Activated T-cell treated with anti-CD3 and anti-CD28 coated beads, Interleukin-2, amount 50 U/mL, for 4 hours (primary cell): Measurements from ENCODE around the gene CDKN1A. TPM values are rescaled to one million over a fixed set of nuclear protein-coding genes. Genes with fewer than 3 reads are reported as not detected.

ENCODE experiments used
- ATAC-seq, 2 donors: fragments of 200-7000 bp; cut with Tn5 transposase; one replicate each; pipeline ENCODE4 v1.10.0; 2021
- DNase-seq: peaks from one replicate; pipeline ENCODE4 v3.0.0-alpha.2; 2020
- H3K27me3 Mint-ChIP-seq: one replicate; pipeline ENCODE4 v1.8.0; 2021; ENCODE audit warnings: low read depth, mixed read lengths
- H3K36me3 Mint-ChIP-seq: one replicate; pipeline ENCODE4 v1.8.0; 2022; ENCODE audit warnings: mixed read lengths; ENCODE audit not compliant: insufficient read depth
- H3K4me1 Mint-ChIP-seq: one replicate; pipeline ENCODE4 v1.8.0; 2021; ENCODE audit warnings: low read depth, mixed read lengths
- H3K4me3 Mint-ChIP-seq: one replicate; pipeline ENCODE4 v1.8.0; 2021; ENCODE audit warnings: mild to moderate bottlenecking, moderate library complexity, mixed read lengths
- H3K9me3 Mint-ChIP-seq: one replicate; pipeline ENCODE4 v1.8.0; 2021; ENCODE audit warnings: mixed read lengths
- total RNA-seq, 3 donors: library from RNA; stranded (reverse); gene quantifications; one replicate each; pipeline ENCODE4 v1.2.1, GENCODE V29; 2021

CDKN1A gene
- total RNA-seq, 3 donors from 2014 or later, result 23.2 to 42.0 (median 28.3) TPM

DNA sequence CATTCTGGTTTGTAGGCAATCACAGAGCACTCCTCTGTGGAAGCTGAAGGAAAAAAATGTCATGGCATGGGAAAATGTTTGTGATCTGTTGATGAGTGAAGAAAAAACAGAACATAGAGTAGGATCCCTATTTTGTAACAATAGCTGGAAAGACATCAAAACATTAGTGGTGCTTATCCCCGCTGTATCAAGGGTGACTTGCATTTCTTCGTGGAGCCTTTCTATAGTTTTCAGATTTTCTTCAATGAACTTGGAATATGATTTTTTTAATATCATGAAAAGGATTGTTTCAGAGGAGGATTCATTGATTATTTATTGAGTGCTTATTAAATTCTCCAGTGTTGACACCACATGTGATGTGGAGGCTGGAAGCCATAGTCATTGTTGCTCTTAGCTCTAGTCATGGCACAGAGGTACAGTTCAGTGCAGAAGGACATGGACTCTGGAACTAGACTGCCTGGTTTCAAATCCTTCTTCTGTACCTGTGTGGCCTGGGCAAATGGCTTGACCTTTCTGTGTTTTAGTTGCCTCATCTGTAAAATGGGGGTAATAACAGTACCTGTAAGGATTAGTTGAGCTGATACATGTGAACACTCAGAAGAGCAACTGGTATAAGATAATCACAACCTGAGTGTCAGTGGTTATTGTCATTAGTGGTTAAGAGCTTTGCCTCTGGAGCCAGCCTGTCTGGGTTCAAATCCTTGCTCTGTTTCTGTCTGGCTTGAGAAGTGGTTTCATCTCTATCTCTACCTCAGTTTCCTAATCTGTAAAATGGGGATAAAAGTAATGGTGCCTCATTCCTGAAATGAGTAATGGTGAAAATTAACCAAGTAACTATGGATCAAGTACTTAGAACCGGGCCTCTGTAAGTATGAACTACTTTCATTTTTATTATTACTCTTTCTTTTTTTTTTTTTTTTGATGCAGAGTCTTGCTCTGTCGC, 14.7 kb upstream of the CDKN1A start:
- Mint-ChIP-seq H3K4me3 (no peak overlapping the region), H3K4me1 (peaks cover 17% of the 10 kb centered on the region), H3K27me3 (peaks cover 17% of the 10 kb centered on the region), H3K9me3 (no peaks in the 10 kb centered on the region), H3K36me3 (no peaks in the 10 kb centered on the region)
- DNase-seq (no peak), ATAC-seq (no peak)

DNA sequence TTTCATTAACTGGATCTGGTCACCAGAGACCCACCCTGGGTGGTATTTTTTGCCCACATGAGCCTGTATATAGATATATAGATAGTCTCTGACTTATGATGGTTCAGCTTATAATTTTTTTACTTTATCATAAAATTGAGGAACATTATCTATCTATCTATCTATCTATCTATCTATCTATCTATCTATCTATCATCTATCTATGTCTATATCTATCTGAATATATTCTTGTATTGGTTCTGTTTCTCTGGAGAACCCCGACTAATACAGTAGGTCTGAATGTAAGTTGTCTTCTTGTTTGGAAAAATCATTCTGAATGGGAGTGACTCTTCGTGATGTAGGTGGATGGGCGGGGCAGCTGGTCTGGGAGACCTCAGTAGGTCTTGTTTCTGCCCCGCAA, 13.3 kb upstream of the CDKN1A start:
- Mint-ChIP-seq H3K36me3 (no peaks in the 10 kb centered on the region), H3K9me3 (no peaks in the 10 kb centered on the region), H3K27me3 (peaks cover 4% of the 10 kb centered on the region), H3K4me1 (peaks cover 17% of the 10 kb centered on the region), H3K4me3 (no peak overlapping the region)
- ATAC-seq (no peak), DNase-seq (no peak)

DNA sequence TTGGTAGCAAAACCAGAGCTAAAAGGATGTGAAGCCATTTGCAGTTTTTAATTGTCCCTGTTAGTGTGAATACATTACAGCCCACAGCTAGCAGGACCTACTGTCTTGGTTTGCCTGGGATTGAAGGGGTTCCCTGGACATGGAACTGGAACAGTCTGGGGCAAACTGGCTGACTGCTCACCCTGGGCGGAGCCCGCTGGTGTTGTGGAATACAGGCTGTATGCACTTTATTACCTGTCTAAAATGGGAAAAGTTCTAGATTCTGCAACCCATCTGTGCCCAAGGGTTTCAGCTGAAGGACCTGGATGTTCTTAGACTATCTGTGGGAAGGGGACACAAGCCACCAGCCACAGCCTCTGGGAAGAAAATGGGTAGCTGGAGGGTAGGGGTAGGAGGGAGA, 12.2 kb upstream of the CDKN1A start:
- Mint-ChIP-seq H3K36me3 (no peaks in the 10 kb centered on the region), H3K27me3 (peaks cover 2% of the 10 kb centered on the region), H3K9me3 (no peaks in the 10 kb centered on the region), H3K4me3 (no peak overlapping the region), H3K4me1 (peaks cover 17% of the 10 kb centered on the region)
- DNase-seq, result no peak
- ATAC-seq, result no peak

GRCh38 chr6:36666826-36667591, 11.5 kb upstream of the CDKN1A start:
- Mint-ChIP-seq H3K4me3 (no peak overlapping the region), H3K4me1 (peaks cover 17% of the 10 kb centered on the region), H3K9me3 (no peaks in the 10 kb centered on the region), H3K27me3 (peaks cover 2% of the 10 kb centered on the region), H3K36me3 (no peaks in the 10 kb centered on the region)
- no peak for DNase-seq
- no peak for ATAC-seq

GRCh38 chr6:36668591-36668990, 9.9 kb upstream of the CDKN1A start:
- DNase-seq (no peak), ATAC-seq (no peak)
- H3K36me3 Mint-ChIP-seq, result no peaks in the 10 kb centered on the region
- H3K4me3 Mint-ChIP-seq, result no peak overlapping the region
- H3K9me3 Mint-ChIP-seq, result no peaks in the 10 kb centered on the region
- H3K4me1 Mint-ChIP-seq, result peaks cover 5% of the 10 kb centered on the region
- H3K27me3 Mint-ChIP-seq, result peaks cover 2% of the 10 kb centered on the region

GRCh38 chr6:36669002-36669401, 9.5 kb upstream of the CDKN1A start:
- Mint-ChIP-seq H3K4me3 (no peak overlapping the region), H3K27me3 (peaks cover 2% of the 10 kb centered on the region), H3K4me1 (peaks cover 4% of the 10 kb centered on the region), H3K9me3 (no peaks in the 10 kb centered on the region), H3K36me3 (no peaks in the 10 kb centered on the region)
- ATAC-seq (no peak), DNase-seq (no peak)

DNA sequence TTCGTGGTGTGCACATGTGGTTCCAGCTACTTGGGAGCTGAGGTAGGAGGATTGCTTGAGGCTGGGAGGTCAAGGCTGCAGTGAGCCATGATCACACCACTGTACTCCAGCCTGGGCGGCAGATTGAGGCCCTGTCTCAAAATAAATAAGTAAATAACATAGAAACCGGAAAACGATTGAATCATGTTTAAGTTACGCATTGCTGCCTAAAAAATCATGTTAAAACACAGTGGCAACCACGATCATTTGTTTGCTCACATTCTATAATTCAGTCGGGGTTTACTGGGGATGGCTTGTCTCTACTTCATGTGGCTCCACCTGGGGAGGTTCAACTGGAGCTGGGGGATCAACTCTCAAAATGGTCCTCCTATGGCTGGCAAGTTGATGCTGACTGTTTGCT, 8.2 kb upstream of the CDKN1A start:
- ATAC-seq, result no peak
- Mint-ChIP-seq H3K9me3 (no peaks in the 10 kb centered on the region), H3K4me1 (no peaks in the 10 kb centered on the region), H3K36me3 (no peaks in the 10 kb centered on the region), H3K27me3 (no peaks in the 10 kb centered on the region), H3K4me3 (no peak overlapping the region)
- no peak for DNase-seq

- Mint-ChIP-seq H3K9me3 (no peaks in the 10 kb centered on the region), H3K27me3 (no peaks in the 10 kb centered on the region), H3K4me1 (peaks cover 7% of the 10 kb centered on the region), H3K36me3 (no peaks in the 10 kb centered on the region), H3K4me3 (no peak overlapping the region)
- no peak for ATAC-seq
- no peak for DNase-seq
Measured at GRCh38 chr6:36671687-36672375, 6.7 kb upstream of the CDKN1A start.

DNA sequence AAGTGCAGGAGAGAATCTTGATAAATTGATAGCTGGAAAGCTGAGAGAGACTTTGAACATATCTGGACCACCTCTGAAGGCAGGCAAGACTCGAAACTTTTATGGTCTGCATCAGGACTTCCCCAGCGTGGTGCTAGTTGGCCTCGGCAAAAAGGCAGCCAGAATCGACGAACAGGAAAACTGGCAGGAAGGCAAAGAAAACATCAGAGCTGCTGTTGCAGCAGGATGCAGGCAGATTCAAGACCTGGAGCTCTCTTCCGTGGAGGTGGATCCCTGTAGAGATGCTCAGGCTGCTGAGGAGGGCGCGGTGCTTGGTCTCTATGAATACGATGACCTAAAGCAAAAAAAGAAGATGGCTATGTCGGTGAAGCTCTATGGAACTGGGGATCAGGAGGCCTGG, 4.6 kb upstream of the CDKN1A start:
- Mint-ChIP-seq H3K36me3 (no peaks in the 10 kb centered on the region), H3K4me1 (peaks cover 19% of the 10 kb centered on the region), H3K9me3 (no peaks in the 10 kb centered on the region), H3K4me3 (no peak overlapping the region), H3K27me3 (no peaks in the 10 kb centered on the region)
- ATAC-seq (no peak), DNase-seq (no peak)

DNA sequence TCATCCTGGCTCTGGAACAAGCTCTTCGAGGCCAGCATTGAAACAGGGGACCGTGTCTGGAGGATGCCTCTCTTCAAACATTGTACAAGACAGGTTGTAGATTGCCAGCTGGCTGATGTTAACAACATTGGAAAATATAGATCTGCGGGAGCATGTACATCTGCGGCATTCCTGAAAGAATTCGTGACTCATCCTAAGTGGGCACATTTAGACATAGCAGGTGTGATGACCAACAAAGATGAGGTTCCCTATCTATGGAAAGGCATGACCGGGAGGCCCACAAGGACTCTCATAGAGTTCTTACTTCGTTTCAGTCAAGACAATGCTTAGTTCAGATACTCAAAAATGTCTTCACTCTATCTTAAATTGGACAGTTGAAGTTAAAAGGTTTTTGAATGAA, 3.6 kb upstream of the CDKN1A start:
- H3K36me3 Mint-ChIP-seq, result no peaks in the 10 kb centered on the region
- peaks cover 19% of the 10 kb centered on the region for H3K4me1 Mint-ChIP-seq
- ATAC-seq (no peak), DNase-seq (no peak)
- no peaks in the 10 kb centered on the region for H3K27me3 Mint-ChIP-seq
- H3K4me3 Mint-ChIP-seq, result no peak overlapping the region
- H3K9me3 Mint-ChIP-seq, result no peaks in the 10 kb centered on the region

- peaks cover 29% of the 10 kb centered on the region for H3K4me1 Mint-ChIP-seq
- no peaks in the 10 kb centered on the region for H3K27me3 Mint-ChIP-seq
- ATAC-seq (no peak), DNase-seq (no peak)
- H3K36me3 Mint-ChIP-seq, result no peaks in the 10 kb centered on the region
- no peaks in the 10 kb centered on the region for H3K9me3 Mint-ChIP-seq
- H3K4me3 Mint-ChIP-seq, result no peak overlapping the region
Measured at GRCh38 chr6:36676141-36677058, 2.1 kb upstream of the CDKN1A start.

- no peak for ATAC-seq
- DNase-seq, result no peak
- no peaks in the 10 kb centered on the region for H3K36me3 Mint-ChIP-seq
- H3K9me3 Mint-ChIP-seq, result no peaks in the 10 kb centered on the region
- H3K27me3 Mint-ChIP-seq, result no peaks in the 10 kb centered on the region
- no peak overlapping the region for H3K4me3 Mint-ChIP-seq
- H3K4me1 Mint-ChIP-seq, result peaks cover 31% of the 10 kb centered on the region
Measured at GRCh38 chr6:36677059-36677749, 1.3 kb upstream of the CDKN1A start.

- H3K36me3 Mint-ChIP-seq, result no peaks in the 10 kb centered on the region
- no peaks in the 10 kb centered on the region for H3K27me3 Mint-ChIP-seq
- peak overlapping the region; percentile 76 for H3K4me3 Mint-ChIP-seq
- H3K4me1 Mint-ChIP-seq, result peaks cover 38% of the 10 kb centered on the region
- DNase-seq, result no peak
- no peaks in the 10 kb centered on the region for H3K9me3 Mint-ChIP-seq
- no peak for ATAC-seq
Measured at GRCh38 chr6:36677753-36678487, 594 bp upstream of the CDKN1A start.
